ENCODE measurements around the gene IL4R.

- TF ChIP-seq GABPA (IDR thresholded peaks at IDR 0.05 in 1 of 2, conservative IDR thresholded peaks at IDR 0.05 in 1 of 2), result no peak
- TF ChIP-seq YY1 (IDR thresholded peaks at IDR 0.05), result no peak
- TF ChIP-seq MAX (IDR thresholded peaks at IDR 0.05), result no peak
- no peak for TF ChIP-seq CTCF (IDR thresholded peaks at IDR 0.05; ENCODE audit: low read depth, low read length, missing input control)
Measured at GRCh38 chr16:27361987-27362386, 48.2 kb downstream of the IL4R start.
